Stomach (tissue), 9 donors: Measurements from ENCODE around the gene ANKRD18B. TPM values are rescaled to one million over a fixed set of nuclear protein-coding genes. Genes with fewer than 3 reads are reported as not detected.
"Not testable (repeated sequence)": the region's sequence is repeated elsewhere in the genome, so short reads cannot be mapped to it uniquely, and the experiment has no call there.

Source experiments
- DNase-seq, 2 donors: peaks; one replicate each; pipeline versions ENCODE4 v3.0.0 to v3.0.0-alpha.2; 2013 to 2019
- H3K27ac ChIP-seq, 5 donors: fragments of 200-600 bp in 4 of 5; sonication (generic) in 4 of 5; one replicate each; pipeline ENCODE4 v1.5.1; 2013 to 2019; ENCODE audit warnings: mild to moderate bottlenecking in 1 of 5, moderate library complexity in 1 of 5
- H3K27me3 ChIP-seq, 3 donors: fragments of 200-600 bp; sonication (generic); one replicate each; pipeline ENCODE4 v1.5.1; 2017 to 2019; ENCODE audit warnings: mixed run types in 1 of 3
- H3K36me3 ChIP-seq, 4 donors: fragments of 200-600 bp; sonication (generic); 1 replicate in 3 of 4; 2 replicates in 1 of 4; pipeline ENCODE4 v1.5.1; 2016 to 2019
- H3K4me1 ChIP-seq, 4 donors: fragments of 200-600 bp; sonication (generic); one replicate each; pipeline ENCODE4 v1.5.1; 2016 to 2019
- H3K4me3 ChIP-seq, 4 donors: fragments of 200-600 bp; sonication (generic) in 3 of 4; one replicate each; pipeline ENCODE4 v1.5.1; 2016 to 2019; ENCODE audit warnings: mild to moderate bottlenecking in 1 of 4
- H3K9me3 ChIP-seq, 4 donors: fragments of 200-600 bp; sonication (generic); one replicate each; pipeline ENCODE4 v1.5.1; 2016 to 2019
- WGBS, 5 donors: extraction: QIAGEN DNeasy Blood & Tissue Kit in 3 of 5; methylation state at CpG; one replicate each; pipeline versions ENCODE4 v1.1.5 to v1.1.7; 2013 to 2018; 5-methylcytosine and 5-hydroxymethylcytosine counted together
- intact Hi-C: fragments of 100-400 bp; cut with DNase I; formaldehyde crosslinking; loops from one replicate; pipeline ENCODE4 v1.15.1; 2023; ENCODE audit warnings: low total_unique reads
- polyA plus RNA-seq, 3 donors: library from polyadenylated mRNA; stranded (reverse); fragments of 200-250 nt; gene quantifications; one replicate each; pipeline ENCODE4 v1.2.3, GENCODE V29; 2013
- total RNA-seq, 5 donors: library from RNA; depleted of rRNA; stranded (reverse); fragments of >200 nt; gene quantifications; one replicate each; pipeline versions ENCODE4 v1.1.0 to v1.2.3, GENCODE V29; 2014 to 2016
- donor health status: healthy with polysubstance abuse.
- donor health status: Bipolar disorder and iron deficiency.
- donor health status: healthy.

ANKRD18B gene
- total and polyA plus RNA-seq, 8 donors, result 4.3 TPM; not detected in 7

DNA sequence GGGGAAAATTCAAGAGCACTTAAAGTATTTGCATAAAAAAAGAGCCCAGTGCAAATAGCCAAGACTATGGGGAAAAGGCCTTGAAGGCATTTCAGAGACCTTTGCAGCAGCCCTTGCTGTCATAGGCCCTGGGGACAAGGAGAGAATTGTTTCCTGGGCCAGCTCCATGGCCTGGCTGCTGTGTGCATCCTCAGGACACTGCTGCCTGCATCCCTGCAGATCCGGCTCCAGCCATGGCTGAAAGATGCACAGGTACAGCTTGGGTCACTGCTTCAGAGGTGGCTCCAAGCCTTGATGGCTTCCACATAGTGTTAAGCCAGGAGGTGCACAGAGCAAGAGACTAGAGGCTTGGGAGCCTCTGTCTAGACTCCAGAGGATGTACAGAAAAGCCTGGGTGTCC, 55.9 kb downstream of the ANKRD18B start:
- H3K9me3 ChIP-seq, intact Hi-C loops, DNase-seq, H3K36me3 ChIP-seq, H3K4me3 ChIP-seq, H3K27ac ChIP-seq, H3K27me3 ChIP-seq, H3K4me1 ChIP-seq: not testable (repeated sequence)
- 89 to 100% (median 96%) methylated on average over 1 of the region's 1 CpG; no CpG with 5 or more reads in 2 of the 5 donors for WGBS, 5 donors

DNA sequence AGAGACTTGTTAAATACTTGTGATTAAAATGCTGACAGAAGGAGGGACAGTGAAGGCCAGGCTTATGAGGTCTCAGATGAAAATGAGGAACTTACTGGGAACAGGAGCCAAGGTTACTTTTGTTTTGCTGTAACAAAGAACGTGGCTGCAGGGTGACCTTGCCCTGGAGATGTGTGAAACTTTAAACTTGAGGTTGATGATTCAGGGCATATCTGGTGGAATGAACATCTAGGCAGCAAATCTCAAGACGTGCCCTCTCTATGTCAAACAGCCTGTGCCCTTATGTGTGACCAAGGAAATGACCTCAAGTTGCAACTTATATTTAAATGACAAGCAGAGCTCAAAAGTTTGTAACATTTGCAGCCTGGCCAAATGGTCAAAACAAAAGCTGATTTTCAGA, 58.6 kb downstream of the ANKRD18B start:
- H3K4me1 ChIP-seq, H3K27me3 ChIP-seq, H3K36me3 ChIP-seq, intact Hi-C loops, DNase-seq, H3K4me3 ChIP-seq, H3K27ac ChIP-seq, H3K9me3 ChIP-seq: not testable (repeated sequence)
- WGBS, 5 donors, result 24 to 40% (median 35%) methylated on average over 2 of the region's 2 CpGs

DNA sequence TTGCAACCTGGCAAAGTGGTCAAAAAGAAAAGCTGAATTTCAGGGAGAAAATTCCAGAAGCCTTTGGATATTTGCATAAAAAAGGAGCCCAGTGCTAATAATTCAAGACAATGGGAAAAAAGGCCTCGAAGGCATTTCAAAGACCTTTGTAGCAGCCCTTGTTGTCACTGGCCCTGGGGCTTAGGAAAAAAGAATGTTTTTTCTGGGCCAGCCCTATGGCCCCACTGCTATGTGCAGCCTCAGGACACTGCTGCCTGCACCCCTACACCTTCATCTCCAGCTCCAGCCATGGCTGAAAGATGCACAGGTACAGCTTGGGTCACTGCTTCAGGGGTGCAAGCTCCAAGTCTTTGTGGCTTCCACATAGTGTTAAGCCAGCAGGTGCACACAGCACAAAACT, 62.1 kb downstream of the ANKRD18B start:
- H3K27ac ChIP-seq, DNase-seq, H3K4me1 ChIP-seq, H3K9me3 ChIP-seq, intact Hi-C loops, H3K4me3 ChIP-seq, H3K36me3 ChIP-seq, H3K27me3 ChIP-seq: not testable (repeated sequence)
- WGBS, 5 donors, result 57 to 67% (median 63%) methylated on average over 1 of the region's 1 CpG; no CpG with 5 or more reads in 2 of the 5 donors

DNA sequence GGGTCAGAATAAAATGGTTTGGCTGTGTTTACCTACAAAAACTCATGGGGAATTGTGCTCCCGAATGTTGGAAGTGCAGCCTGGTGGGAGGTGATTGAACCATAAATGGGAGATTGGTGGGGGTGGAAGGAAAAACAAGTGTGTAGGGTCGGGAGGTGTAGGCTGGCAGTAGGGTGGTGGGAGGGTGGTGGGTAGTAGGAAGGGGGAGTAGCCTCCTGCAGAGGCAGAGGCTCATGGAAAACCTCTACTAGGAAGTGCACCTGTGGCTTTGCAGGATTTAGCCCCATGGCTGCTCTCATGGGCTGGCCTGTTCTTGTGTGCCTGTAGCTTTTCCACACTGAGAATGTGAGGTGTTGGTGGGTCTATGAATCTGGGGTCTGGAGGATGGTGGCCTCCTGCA, 63.7 kb downstream of the ANKRD18B start:
- H3K4me1 ChIP-seq, H3K9me3 ChIP-seq, H3K4me3 ChIP-seq, DNase-seq, H3K27me3 ChIP-seq, H3K27ac ChIP-seq, intact Hi-C loops, H3K36me3 ChIP-seq: not testable (repeated sequence)
- WGBS, 5 donors, result no CpG with 5 or more reads among the region's 2 CpGs

DNA sequence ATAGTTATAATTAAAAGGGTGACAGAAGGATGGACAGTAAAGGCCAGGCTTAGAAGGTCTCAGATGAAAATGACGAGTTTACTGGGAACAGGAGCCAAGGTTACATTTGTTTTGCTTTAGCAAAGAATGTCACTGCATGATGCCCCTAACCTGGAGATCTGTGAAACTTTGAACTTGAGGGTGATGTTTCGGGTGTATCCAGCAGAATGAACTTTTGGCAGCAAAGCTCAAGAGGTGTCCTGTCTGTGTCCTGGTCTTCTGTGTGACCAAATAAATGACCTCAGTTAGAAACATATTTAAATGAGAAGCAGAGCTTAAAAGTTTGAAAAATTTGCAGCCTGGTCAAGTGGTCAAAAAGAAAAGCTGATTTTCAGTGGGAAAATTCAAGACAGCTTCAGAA, 64.8 kb downstream of the ANKRD18B start:
- intact Hi-C loops, H3K27me3 ChIP-seq, H3K27ac ChIP-seq, H3K9me3 ChIP-seq, DNase-seq, H3K4me1 ChIP-seq, H3K36me3 ChIP-seq, H3K4me3 ChIP-seq: not testable (repeated sequence)
- WGBS, 5 donors, result 92 to 100% (median 100%) methylated on average over 1 of the region's 2 CpGs

DNA sequence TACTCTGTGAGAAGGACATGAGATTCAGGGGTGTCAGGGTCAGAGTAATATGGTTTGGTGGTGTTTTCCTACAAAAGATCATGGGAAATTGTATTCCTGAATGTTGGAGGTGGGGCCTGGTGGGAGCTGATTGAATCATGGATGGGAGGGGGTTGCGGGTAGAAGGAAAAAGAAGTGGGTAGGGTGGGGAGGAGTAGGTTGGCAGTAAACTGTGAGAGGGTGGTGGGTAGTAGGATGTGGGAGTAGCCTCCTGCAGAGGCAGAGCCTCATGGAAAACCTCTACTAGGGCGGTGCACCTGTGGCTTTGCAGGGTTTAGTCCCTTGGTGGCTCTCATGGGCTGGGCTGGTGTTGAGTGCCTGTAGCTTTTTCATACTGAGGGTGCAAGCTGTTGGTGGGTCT, 66.8 kb downstream of the ANKRD18B start:
- intact Hi-C loops, H3K4me1 ChIP-seq, H3K4me3 ChIP-seq, H3K9me3 ChIP-seq, H3K27me3 ChIP-seq, DNase-seq, H3K27ac ChIP-seq, H3K36me3 ChIP-seq: not testable (repeated sequence)
- WGBS, 5 donors, result 75 to 94% (median 94%) methylated on average over 2 of the region's 2 CpGs

DNA sequence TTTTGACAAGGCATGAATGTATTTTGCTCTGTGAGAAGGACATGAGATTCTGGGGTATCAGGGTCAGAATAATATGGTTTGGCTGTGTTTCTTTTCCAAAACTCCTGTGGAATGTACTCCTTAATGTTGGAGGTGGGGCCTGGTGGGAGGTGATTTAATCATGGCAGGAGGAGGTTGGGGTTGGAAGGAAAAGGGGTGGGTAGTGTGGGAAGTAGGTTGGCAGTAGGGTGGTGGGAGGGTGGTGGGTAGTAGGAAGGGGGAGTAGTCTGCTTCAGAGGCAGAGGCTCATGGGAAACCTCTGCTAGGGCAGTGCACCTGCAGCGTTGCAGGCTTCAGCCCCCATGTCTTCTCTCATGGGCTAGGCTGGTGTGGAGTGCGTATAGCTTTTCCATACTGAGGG, 72.9 kb downstream of the ANKRD18B start:
- H3K4me3 ChIP-seq, H3K36me3 ChIP-seq, H3K9me3 ChIP-seq, H3K27me3 ChIP-seq, H3K27ac ChIP-seq, intact Hi-C loops, DNase-seq, H3K4me1 ChIP-seq: not testable (repeated sequence)
- WGBS, 5 donors, result 88 to 100% (median 94%) methylated on average over 2 of the region's 2 CpGs

DNA sequence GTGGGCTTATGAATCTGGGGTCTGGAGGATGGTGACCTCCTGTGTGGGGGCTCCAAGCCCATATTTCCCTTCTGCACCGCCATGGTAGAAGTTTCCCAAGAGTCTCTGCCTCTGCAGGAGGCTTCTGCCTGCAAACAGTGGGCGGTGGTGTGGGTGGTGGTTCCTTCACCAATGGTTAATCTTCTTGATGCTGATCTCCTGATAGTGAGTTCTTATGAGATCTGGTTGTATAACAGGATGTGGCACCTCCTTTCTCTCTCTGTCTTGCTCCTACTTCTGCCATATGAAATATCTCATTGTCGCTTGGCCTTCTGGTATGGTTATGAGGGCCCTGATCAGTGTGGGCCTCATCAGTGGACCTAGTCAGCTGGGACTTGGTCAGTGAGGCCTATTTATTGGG, 73.3 kb downstream of the ANKRD18B start:
- H3K4me3 ChIP-seq, DNase-seq, H3K4me1 ChIP-seq, H3K27me3 ChIP-seq, intact Hi-C loops, H3K9me3 ChIP-seq, H3K36me3 ChIP-seq, H3K27ac ChIP-seq: not testable (repeated sequence)
- WGBS, 5 donors, result 56 to 90% (median 62%) methylated on average over 3 of the region's 3 CpGs

DNA sequence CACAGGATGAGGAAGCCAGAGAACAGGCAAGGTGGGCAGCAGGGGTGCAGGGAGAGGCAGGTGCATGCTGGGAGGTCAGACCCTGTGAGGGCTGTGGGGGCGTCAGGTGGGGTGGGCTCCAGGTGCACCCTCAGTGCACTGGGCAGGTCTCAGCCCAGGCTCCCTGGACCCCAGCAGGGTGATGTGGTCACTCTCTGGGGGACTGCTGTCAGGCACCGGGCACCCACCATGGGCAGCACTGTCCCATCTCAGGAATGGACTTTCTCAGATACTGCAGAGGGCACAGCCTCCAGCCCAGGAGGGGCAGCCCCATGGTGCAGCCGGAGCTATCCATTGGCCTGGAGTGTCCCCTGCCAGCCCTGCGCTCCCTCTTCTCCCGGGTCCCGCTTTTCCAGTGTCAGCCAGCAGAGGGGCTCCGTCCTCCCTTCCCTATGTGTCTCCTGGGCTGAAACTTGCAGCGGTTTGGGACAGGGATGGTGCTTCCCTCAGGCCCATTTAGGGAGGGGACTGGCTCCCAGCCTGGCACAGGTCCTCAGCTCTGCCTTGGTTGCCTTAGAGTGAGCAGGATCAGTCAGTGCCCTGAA, 74.8 kb downstream of the ANKRD18B start:
- DNase-seq, H3K27me3 ChIP-seq, H3K9me3 ChIP-seq, H3K4me1 ChIP-seq, H3K27ac ChIP-seq, H3K4me3 ChIP-seq, intact Hi-C loops, H3K36me3 ChIP-seq: not testable (repeated sequence)
- WGBS, 5 donors, result 80 to 91% (median 88%) methylated on average over 3 to 8 of the region's 8 CpGs

DNA sequence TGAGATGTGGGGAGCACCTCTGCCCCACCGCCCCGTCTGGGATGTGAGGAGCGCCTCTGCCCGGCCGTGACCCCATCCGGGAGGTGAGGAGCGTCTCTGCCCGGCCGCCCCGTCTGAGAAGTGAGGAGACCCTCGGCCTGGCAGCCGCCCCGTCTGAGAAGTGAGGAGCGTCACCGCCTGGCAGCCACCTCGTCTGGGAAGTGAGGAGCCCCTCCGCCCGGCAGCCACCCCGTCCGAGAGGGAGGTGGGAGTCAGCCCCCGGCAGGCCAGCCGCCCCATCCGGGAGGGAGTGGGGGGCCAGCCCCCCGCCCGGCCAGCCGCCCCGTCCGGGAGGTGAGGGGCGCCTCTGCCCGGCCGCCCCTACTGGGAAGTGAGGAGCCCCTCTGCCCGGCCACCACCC, 76.9 kb downstream of the ANKRD18B start:
- intact Hi-C loops, DNase-seq, H3K9me3 ChIP-seq, H3K4me3 ChIP-seq, H3K27me3 ChIP-seq, H3K4me1 ChIP-seq, H3K36me3 ChIP-seq, H3K27ac ChIP-seq: not testable (repeated sequence)
- WGBS, 5 donors, result 92 to 99% (median 96%) methylated on average over 10 to 31 of the region's 32 CpGs

DNA sequence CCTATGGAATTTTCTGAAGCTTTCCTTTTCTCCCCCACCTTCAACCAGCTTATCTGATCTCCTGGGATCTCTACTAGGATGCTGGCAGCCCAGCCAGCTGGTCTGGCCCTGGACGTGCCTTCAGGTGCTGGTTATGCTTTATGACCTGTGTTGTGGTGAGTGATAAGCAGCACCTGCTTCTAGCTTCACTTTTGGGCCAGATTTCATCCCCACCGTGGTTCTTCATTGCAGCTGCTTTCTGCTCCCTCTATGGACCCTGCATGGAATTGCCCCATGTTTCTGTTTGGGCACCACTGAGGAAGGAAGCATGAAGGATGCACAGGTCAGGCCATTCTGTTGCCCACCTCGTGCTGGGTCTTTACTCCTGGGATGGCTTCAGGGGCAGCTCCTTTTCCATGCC, 80.2 kb downstream of the ANKRD18B start:
- intact Hi-C loops, result not testable (repeated sequence)
- 15 to 33% (median 28%) methylated on average over 3 of the region's 3 CpGs for WGBS, 5 donors

DNA sequence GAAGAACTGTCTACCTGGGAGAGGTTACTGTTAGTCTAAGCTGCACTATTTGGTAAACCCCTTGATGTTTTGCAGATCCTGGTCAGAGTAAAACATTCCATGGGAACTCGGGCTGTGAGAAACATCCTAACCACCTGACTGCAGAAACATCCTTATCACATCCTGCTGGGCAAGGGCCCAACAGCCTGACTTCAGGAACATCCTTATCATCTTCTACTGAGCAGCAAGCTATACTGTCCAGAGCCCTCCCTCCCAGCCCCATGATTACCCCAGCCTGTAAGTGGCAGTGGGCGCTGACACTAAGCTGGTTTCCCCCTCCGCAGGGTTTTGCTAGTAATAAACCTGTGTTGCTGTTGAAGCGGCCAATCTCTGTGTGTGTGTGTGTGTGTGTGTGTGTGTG, 80.9 kb downstream of the ANKRD18B start:
- 53 to 75% (median 65%) methylated on average over 4 of the region's 4 CpGs for WGBS, 5 donors

More for the DNA sequence above, 80.2 kb downstream of the ANKRD18B start:
- not testable (repeated sequence) for DNase-seq, H3K36me3 ChIP-seq, H3K4me1 ChIP-seq, H3K27ac ChIP-seq, H3K27me3 ChIP-seq, H3K9me3 ChIP-seq, H3K4me3 ChIP-seq

More for the DNA sequence above, 80.9 kb downstream of the ANKRD18B start:
- DNase-seq, H3K4me1 ChIP-seq, H3K27me3 ChIP-seq, H3K27ac ChIP-seq, H3K36me3 ChIP-seq, intact Hi-C loops, H3K9me3 ChIP-seq, H3K4me3 ChIP-seq: not testable (repeated sequence)
